H1 (cell line): ENCODE data around the gene PROM2. TPM values are rescaled to one million over a fixed set of nuclear protein-coding genes. Genes with fewer than 3 reads are reported as not detected.

Source experiments
- CTCF ChIA-PET: fragments of 300-600 bp; sonication (Branson Sonifier 250); formaldehyde crosslinking; loops from one replicate; lab custom pipeline; 2021; ENCODE audit not compliant: partially characterized antibody; lab: Charles Lee
- POLR2A ChIA-PET: fragments of 300-600 bp; sonication (Branson Sonifier 250); formaldehyde crosslinking; loops from one replicate; lab custom pipeline; 2021; ENCODE audit warnings: inconsistent platforms; ENCODE audit not compliant: partially characterized antibody; lab: Charles Lee
- DNase-seq, 2 experiments: peaks; one replicate each; pipeline versions ENCODE4 v3.0.0 to v3.0.0-alpha.2; 2010 to 2022; ENCODE audit warnings: low spot score in 2 of 2, low read depth in 1 of 2, mixed read lengths in 1 of 2
- FAIRE-seq: peaks from 2 replicates; lab custom pipeline; 2011; peaks lifted over from hg19 to GRCh38; lab: Jason Lieb, UNC
- H2AFZ ChIP-seq: 2 replicates; pipeline ENCODE4 v1.8.1; 2012; ENCODE audit warnings: low read length, inconsistent platforms
- H2AK5ac ChIP-seq: 2 replicates; pipeline ENCODE4 v1.6.1; 2013; ENCODE audit warnings: low read depth, low read length
- H2BK120ac ChIP-seq: replicated peaks from 2 replicates; pipeline ENCODE3; 2013; ENCODE audit warnings: low read depth, low read length, inconsistent platforms
- H2BK12ac ChIP-seq: 2 replicates; pipeline ENCODE4 v1.6.1; 2013; ENCODE audit warnings: low read depth, low read length
- H2BK15ac ChIP-seq: 2 replicates; pipeline ENCODE4 v1.6.1; 2013; ENCODE audit warnings: low read length
- H2BK20ac ChIP-seq: 2 replicates; pipeline ENCODE4 v1.6.1; 2013; ENCODE audit warnings: low read length
- H2BK5ac ChIP-seq: 2 replicates; pipeline ENCODE4 v1.6.1; 2013; ENCODE audit warnings: low read depth, low read length
- H3K14ac ChIP-seq: 2 replicates; pipeline ENCODE4 v1.6.1; 2013; ENCODE audit warnings: inconsistent platforms; ENCODE audit not compliant: insufficient read length
- H3K18ac ChIP-seq: 2 replicates; pipeline ENCODE4 v1.6.1; 2013; ENCODE audit warnings: low read length; ENCODE audit errors: extremely low read depth
- H3K23ac ChIP-seq: 2 replicates; pipeline ENCODE4 v1.6.1; 2013; ENCODE audit warnings: inconsistent platforms; ENCODE audit not compliant: insufficient read length
- H3K23me2 ChIP-seq: 2 replicates; pipeline ENCODE4 v1.6.1; 2013; ENCODE audit warnings: low read depth, low read length
- H3K27ac ChIP-seq: 2 replicates; pipeline ENCODE4 v1.6.1; 2011; ENCODE audit warnings: low read depth, low read length, inconsistent platforms
- H3K27me3 ChIP-seq, 4 experiments: replicated peaks in 1 of 4; 1 replicate in 1 of 4; 2 replicates in 3 of 4; pipeline versions ENCODE4 v1.6.1 to v1.8.1; 2011 to 2013; ENCODE audit warnings: low read length in 3 of 4, mild to moderate bottlenecking in 3 of 4, inconsistent platforms in 2 of 4, mixed read lengths in 2 of 4, moderate library complexity in 1 of 4; ENCODE audit not compliant: control insufficient read depth in 3 of 4, insufficient read depth in 3 of 4; ENCODE audit errors: extremely low read depth in 1 of 4
- H3K36me3 ChIP-seq, 4 experiments: 2 replicates each; pipeline versions ENCODE4 v1.6.1 to v1.8.1; 2011 to 2013; ENCODE audit warnings: mild to moderate bottlenecking in 4 of 4, low read length in 3 of 4, moderate library complexity in 2 of 4, control low read depth in 1 of 4, inconsistent platforms in 1 of 4; ENCODE audit not compliant: insufficient read depth in 4 of 4, control insufficient read depth in 2 of 4
- H3K4ac ChIP-seq: replicated peaks from 2 replicates; pipeline ENCODE3; 2013; ENCODE audit warnings: low read length, low read depth, mixed read lengths, inconsistent platforms; ENCODE audit not compliant: insufficient read length
- H3K4me1 ChIP-seq, 4 experiments: replicated peaks in 1 of 4; 1 replicate in 1 of 4; 2 replicates in 3 of 4; pipeline versions ENCODE4 v1.6.1 to v1.8.1; 2011 to 2013; ENCODE audit warnings: low read length in 3 of 4, inconsistent platforms in 2 of 4, mixed read lengths in 1 of 4; ENCODE audit not compliant: insufficient read depth in 4 of 4, control insufficient read depth in 3 of 4
- H3K4me2 ChIP-seq, 2 experiments: 2 replicates each; pipeline versions ENCODE4 v1.6.1 to v1.8.1; 2011 to 2013; ENCODE audit warnings: low read depth in 2 of 2, low read length in 2 of 2, control low read depth in 1 of 2, inconsistent platforms in 1 of 2, mild to moderate bottlenecking in 1 of 2; ENCODE audit not compliant: insufficient read depth in 1 of 2
- H3K4me3 ChIP-seq, 4 experiments: fragments of 200-600, 300-600 bp in 1 of 4; sonication (generic), shearing (Covaris generic), sonication (Bioruptor Twin) in 1 of 4; 2 replicates each; pipeline versions ENCODE4 v1.5.1 to v1.8.1; 2011 to 2016; ENCODE audit warnings: low read length in 4 of 4, low read depth in 3 of 4, control low read depth in 2 of 4, inconsistent platforms in 2 of 4, mild to moderate bottlenecking in 2 of 4, mixed read lengths in 1 of 4, moderate library complexity in 1 of 4; ENCODE audit not compliant: insufficient read depth in 2 of 4; ENCODE audit errors: extremely low read depth in 1 of 4
- H3K56ac ChIP-seq: replicated peaks from 2 replicates; pipeline ENCODE3; 2013; ENCODE audit warnings: low read depth, mild to moderate bottlenecking, mixed read lengths, low read length, inconsistent platforms; ENCODE audit not compliant: insufficient read length
- H3K79me1 ChIP-seq: 2 replicates; pipeline ENCODE4 v1.6.1; 2013; ENCODE audit warnings: low read depth, low read length, control low read depth
- H3K79me2 ChIP-seq, 2 experiments: 2 replicates each; pipeline versions ENCODE4 v1.6.1 to v1.8.1; 2012 to 2013; ENCODE audit warnings: low read length in 2 of 2, mild to moderate bottlenecking in 2 of 2, inconsistent platforms in 1 of 2; ENCODE audit not compliant: insufficient read depth in 2 of 2, control insufficient read depth in 1 of 2
- H3K9ac ChIP-seq, 4 experiments: replicated peaks in 1 of 4; 1 replicate in 1 of 4; 2 replicates in 3 of 4; pipeline versions ENCODE4 v1.6.1 to v1.8.1; 2011 to 2013; ENCODE audit warnings: low read depth in 3 of 4, low read length in 3 of 4, control low read depth in 2 of 4, mild to moderate bottlenecking in 2 of 4, moderate library complexity in 2 of 4, inconsistent platforms in 1 of 4; ENCODE audit errors: extremely low read depth in 1 of 4
- H3K9me3 ChIP-seq, 2 experiments: 2 replicates each; pipeline versions ENCODE4 v1.6.1 to v1.8.1; 2012 to 2013; ENCODE audit warnings: mild to moderate bottlenecking in 2 of 2, moderate library complexity in 2 of 2, control low read depth in 1 of 2, inconsistent platforms in 1 of 2, low read depth in 1 of 2, low read length in 1 of 2, mixed read lengths in 1 of 2; ENCODE audit not compliant: insufficient read depth in 2 of 2
- H4K20me1 ChIP-seq, 2 experiments: replicated peaks in 1 of 2; 2 replicates each; pipeline versions ENCODE3 to v1.8.1; 2011 to 2013; ENCODE audit warnings: inconsistent platforms in 2 of 2, low read length in 2 of 2, mild to moderate bottlenecking in 1 of 2; ENCODE audit not compliant: insufficient read depth in 2 of 2, control insufficient read depth in 1 of 2
- H4K5ac ChIP-seq: 2 replicates; pipeline ENCODE4 v1.6.1; 2013; ENCODE audit warnings: low read length, low read depth, mixed read lengths, inconsistent platforms; ENCODE audit not compliant: insufficient read length
- H4K8ac ChIP-seq: 2 replicates; pipeline ENCODE4 v1.8.0; 2013; ENCODE audit warnings: mild to moderate bottlenecking, moderate library complexity, low read length, inconsistent platforms; ENCODE audit not compliant: insufficient read depth; ENCODE audit errors: extremely low read depth
- H4K91ac ChIP-seq: replicated peaks from 2 replicates; pipeline ENCODE3; 2013; ENCODE audit warnings: low read length, mixed read lengths, inconsistent platforms; ENCODE audit not compliant: insufficient read length
- ASH2L ChIP-seq: fragments of 200-600, 300-600 bp; sonication (generic); IDR thresholded peaks from one replicate; pipeline ENCODE4 v1.7.1; 2017; ENCODE audit warnings: low read length
- BACH1 ChIP-seq: IDR thresholded peaks from 2 replicates; pipeline ENCODE4 v1.6.1; 2012; ENCODE audit warnings: low read length, improper control_type of control experiment
- BCL11A ChIP-seq, 2 experiments: IDR thresholded peaks; one replicate each; pipeline ENCODE4 v1.6.1; 2011; ENCODE audit warnings: low read depth in 2 of 2, low read length in 2 of 2, mild to moderate bottlenecking in 2 of 2
- CBX8 ChIP-seq: fragments of 300-800, 300-1000 bp; sonication (generic); IDR thresholded peaks from 2 replicates; pipeline ENCODE4 v1.7.1; 2016; ENCODE audit warnings: low read depth, low read length, borderline replicate concordance
- GTF2F1 ChIP-seq: IDR thresholded peaks from 2 replicates; pipeline ENCODE4 v1.6.1; 2012; ENCODE audit warnings: low read depth, low read length, improper control_type of control experiment, borderline replicate concordance
- KDM4A ChIP-seq: IDR thresholded peaks from one replicate; pipeline ENCODE4 v1.7.1; 2012; ENCODE audit warnings: low read depth, mild to moderate bottlenecking, moderate library complexity, low read length, inconsistent platforms; ENCODE audit not compliant: severe bottlenecking
- RBBP5 ChIP-seq: IDR thresholded peaks from 2 replicates; pipeline ENCODE4 v1.7.1; 2012; ENCODE audit warnings: low read depth, mild to moderate bottlenecking, inconsistent platforms, low read length, moderate library complexity, borderline replicate concordance
- RXRA ChIP-seq: IDR thresholded peaks from 2 replicates; pipeline ENCODE4 v1.6.1; 2011; ENCODE audit warnings: low read depth, mild to moderate bottlenecking, low read length, moderate library complexity; ENCODE audit not compliant: insufficient read depth
- SP4 ChIP-seq: IDR thresholded peaks from 2 replicates; pipeline ENCODE4 v1.6.1; 2012; ENCODE audit warnings: low read length, inconsistent platforms
- TBP ChIP-seq: IDR thresholded peaks from 2 replicates; pipeline ENCODE4 v1.6.1; 2011; ENCODE audit warnings: low read depth, low read length, improper control_type of control experiment
- TEAD4 ChIP-seq: IDR thresholded peaks from 2 replicates; pipeline ENCODE4 v1.6.1; 2012; ENCODE audit warnings: low read depth, low read length, inconsistent platforms, mixed read lengths
- WGBS, 2 experiments: shearing (Covaris generic) in 1 of 2; methylation state at CpG; one replicate each; pipeline versions ENCODE4 v1.1.6 to v1.1.7; 2013 to 2015; ENCODE audit warnings: low lambda C conversion rate in 2 of 2, mixed read lengths in 2 of 2, inconsistent platforms in 1 of 2, low coverage in 1 of 2, missing lambda C conversion rate in 1 of 2; ENCODE audit not compliant: insufficient replicate concordance in 2 of 2, insufficient coverage in 1 of 2, insufficient read length in 1 of 2; ENCODE audit errors: extremely low coverage in 1 of 2, missing lambda C conversion rate in 1 of 2; 5-methylcytosine and 5-hydroxymethylcytosine counted together
- polyA plus RNA-seq, 7 experiments: library from polyadenylated mRNA; depleted of rRNA in 3 of 7; stranded (reverse) in 5 of 7; unstranded in 2 of 7; fragments of >200 nt in 5 of 7; fragments of 200-250 nt in 2 of 7; gene quantifications; 1 replicate in 5 of 7; 2 replicates in 1 of 7; 4 replicates in 1 of 7; pipeline versions ENCODE4 v1.2.1 to v1.2.3, GENCODE V29; 2011 to 2013; ENCODE audit warnings: missing spikeins in 2 of 7, mixed read lengths in 2 of 7
- total RNA-seq: library from RNA; stranded (reverse); fragmentation: NEBNext Ultra II Directional; extraction: Animal tissue kit (Norgen Biotek cat#: 25700); gene quantifications from 2 replicates; pipeline ENCODE4 v1.2.1, GENCODE V29; 2021
- TF ChIP-seq, protein P1 (sequence below): IDR thresholded peaks from 2 replicates; pipeline ENCODE4 v1.6.1; 2011; ENCODE audit warnings: low read length, improper control_type of control experiment
- TF ChIP-seq, protein P2 (sequence below): IDR thresholded peaks from 2 replicates; pipeline ENCODE4 v1.6.1; 2011; ENCODE audit warnings: low read depth, mild to moderate bottlenecking, low read length; ENCODE audit not compliant: insufficient read depth

The PROM2 gene
- total and polyA plus RNA-seq, 2 of the 8 experiments (the other 6 are each of a cell fraction or from before 2014, with no cell fraction given), result 1.6 to 3.8 TPM

DNA sequence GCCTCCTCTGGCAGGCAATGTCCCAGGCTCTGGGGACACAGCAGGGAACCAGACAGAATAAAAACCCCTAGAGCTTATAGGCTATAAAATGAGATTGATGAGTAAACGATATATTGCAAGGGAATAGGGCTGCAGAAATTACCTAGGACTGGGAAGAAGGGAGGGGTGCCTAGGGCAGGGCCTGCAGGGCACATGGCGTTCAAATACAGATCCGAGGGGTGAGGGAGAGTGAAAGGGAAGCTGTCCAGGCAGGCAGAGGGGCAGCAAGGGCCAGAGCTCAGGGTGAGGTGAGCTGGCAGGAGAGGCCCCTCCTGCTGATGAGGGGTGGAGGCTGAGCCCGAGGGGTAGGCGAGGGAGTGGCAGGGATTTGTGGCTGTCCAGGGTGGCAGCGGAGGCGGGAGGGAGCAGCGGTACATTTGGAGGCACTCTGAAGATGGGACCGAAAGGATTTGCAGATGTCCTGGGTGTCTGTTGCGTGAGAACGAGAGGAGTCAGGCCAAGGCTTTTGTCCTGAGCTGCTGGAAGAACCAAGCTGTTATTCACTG is 56.6 kb downstream of the PROM2 start:
- H4K8ac ChIP-seq, result no peak overlapping the region
- H3K79me2 ChIP-seq, result no peaks in the 10 kb centered on the region
- H2BK12ac ChIP-seq, result no peak overlapping the region
- no peak overlapping the region for H2AK5ac ChIP-seq
- POLR2A ChIA-PET, result no interaction called here
- DNase-seq (no peak), FAIRE-seq (no peak)
- no peak overlapping the region for H3K14ac ChIP-seq
- no peak overlapping the region for H3K18ac ChIP-seq
- H3K23ac ChIP-seq, result no peak overlapping the region
- peaks cover 5% of the 10 kb centered on the region; the same call in 1 of the 2 replicates for H3K23me2 ChIP-seq
- peaks cover 80 to 96% of the 10 kb centered on the region in 2 experiments for H3K9me3 ChIP-seq
- H2BK120ac ChIP-seq, result no peak overlapping the region
- H3K56ac ChIP-seq, result no peak overlapping the region
- H2AFZ ChIP-seq, result no peak overlapping the region
- H4K91ac ChIP-seq, result no peak overlapping the region
- no peak overlapping the region for H3K4me2 ChIP-seq
- H3K27me3 ChIP-seq, result no peaks in the 10 kb centered on the region
- H2BK5ac ChIP-seq, result no peak overlapping the region
- H3K36me3 ChIP-seq, result no peaks in the 10 kb centered on the region; a peak in 1 of 8 replicates
- CTCF ChIA-PET, result no interaction called here
- H3K79me1 ChIP-seq, result no peaks in the 10 kb centered on the region; the same call in 1 of the 2 replicates
- peaks cover 0 to 3% (median 0%) of the 10 kb centered on the region in 4 experiments; a peak in 1 of 7 replicates for H3K4me1 ChIP-seq
- no peak overlapping the region for H4K5ac ChIP-seq
- 80% methylated on average over 10 of the region's 11 CpGs; no CpG with 5 or more reads in 1 of the 2 experiments for WGBS, 2 experiments
- no peak overlapping the region for H2BK15ac ChIP-seq
- no peak overlapping the region for H3K4ac ChIP-seq
- H4K20me1 ChIP-seq, result peaks cover 0 to 2% of the 10 kb centered on the region in 2 experiments
- H2BK20ac ChIP-seq, result no peak overlapping the region
- no peak overlapping the region for H3K27ac ChIP-seq
- no peak overlapping the region for H3K9ac ChIP-seq
- H3K4me3 ChIP-seq, result no peak overlapping the region
- TF ChIP-seq BACH1 (no peak), GTF2F1 (no peak), RBBP5 (no peak), CBX8 (no peak), RXRA (no peak), TEAD4 (no peak), BCL11A (IDR thresholded peaks at IDR 0.05; ENCODE audit: low read depth in 2 of 2, low read length in 2 of 2) (no peak), TBP (no peak), SP4 (no peak), KDM4A (no peak), ASH2L (no peak)
- TF ChIP-seq, protein P1, sequence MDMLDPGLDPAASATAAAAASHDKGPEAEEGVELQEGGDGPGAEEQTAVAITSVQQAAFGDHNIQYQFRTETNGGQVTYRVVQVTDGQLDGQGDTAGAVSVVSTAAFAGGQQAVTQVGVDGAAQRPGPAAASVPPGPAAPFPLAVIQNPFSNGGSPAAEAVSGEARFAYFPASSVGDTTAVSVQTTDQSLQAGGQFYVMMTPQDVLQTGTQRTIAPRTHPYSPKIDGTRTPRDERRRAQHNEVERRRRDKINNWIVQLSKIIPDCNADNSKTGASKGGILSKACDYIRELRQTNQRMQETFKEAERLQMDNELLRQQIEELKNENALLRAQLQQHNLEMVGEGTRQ, result no peak
- TF ChIP-seq, protein P2, sequence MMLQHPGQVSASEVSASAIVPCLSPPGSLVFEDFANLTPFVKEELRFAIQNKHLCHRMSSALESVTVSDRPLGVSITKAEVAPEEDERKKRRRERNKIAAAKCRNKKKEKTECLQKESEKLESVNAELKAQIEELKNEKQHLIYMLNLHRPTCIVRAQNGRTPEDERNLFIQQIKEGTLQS, result no peak
